ENCODE measurements around the gene FMNL1.

FMNL1 gene

GRCh38 chr17:45279898-45280297 lies 58.2 kb downstream of the FMNL1 start:
- FAIRE-seq: no peak
- DNase-seq (ENCODE audit: insufficient read length): no peak

GRCh38 chr17:45282683-45283644 lies 61.3 kb downstream of the FMNL1 start:
- no peak for FAIRE-seq
- DNase-seq (ENCODE audit: insufficient read length): no peak
- TF ChIP-seq POLR2A (IDR thresholded peaks at IDR 0.05; ENCODE audit: low read depth, low read length) (no peak; the same call in 1 of the 2 replicates), POLR2AphosphoS5 (IDR thresholded peaks at IDR 0.05; ENCODE audit: low read depth, low read length) (peak; percentile 43; the same call in 1 of the 2 replicates)

More at GRCh38 chr17:45279898-45280297, 58.2 kb downstream of the FMNL1 start:
- no peak for TF ChIP-seq POLR2AphosphoS5 (IDR thresholded peaks at IDR 0.05; ENCODE audit: low read depth, low read length)
- no peak for TF ChIP-seq POLR2A (IDR thresholded peaks at IDR 0.05; ENCODE audit: low read depth, low read length)
- no peak for TF ChIP-seq TAF1 (IDR thresholded peaks at IDR 0.05; ENCODE audit: borderline replicate concordance, low read depth, low read length)

- DNase-seq (ENCODE audit: insufficient read length): no peak
- FAIRE-seq: peak; percentile 14
- no peak for TF ChIP-seq TAF1 (IDR thresholded peaks at IDR 0.05; ENCODE audit: borderline replicate concordance, low read depth, low read length)
- TF ChIP-seq POLR2A (IDR thresholded peaks at IDR 0.05; ENCODE audit: low read depth, low read length): no peak
- no peak for TF ChIP-seq POLR2AphosphoS5 (IDR thresholded peaks at IDR 0.05; ENCODE audit: low read depth, low read length)
Measured at GRCh38 chr17:45283711-45284110, 62.0 kb downstream of the FMNL1 start.

- FAIRE-seq (peak; percentile 62), DNase-seq (ENCODE audit: insufficient read length) (no peak)
- TF ChIP-seq POLR2A (IDR thresholded peaks at IDR 0.05; ENCODE audit: low read depth, low read length) (no peak), TAF1 (IDR thresholded peaks at IDR 0.05; ENCODE audit: borderline replicate concordance, low read depth, low read length) (no peak), POLR2AphosphoS5 (IDR thresholded peaks at IDR 0.05; ENCODE audit: low read depth, low read length) (no peak; the same call in 1 of the 2 replicates)
Measured at GRCh38 chr17:45284176-45285140, 62.8 kb downstream of the FMNL1 start.

GRCh38 chr17:45286286-45286685 lies 64.6 kb downstream of the FMNL1 start:
- no peak for FAIRE-seq
- no peak for TF ChIP-seq POLR2A (IDR thresholded peaks at IDR 0.05; ENCODE audit: low read depth, low read length)
- no peak for TF ChIP-seq TAF1 (IDR thresholded peaks at IDR 0.05; ENCODE audit: borderline replicate concordance, low read depth, low read length)
- TF ChIP-seq POLR2AphosphoS5 (IDR thresholded peaks at IDR 0.05; ENCODE audit: low read depth, low read length): no peak
- DNase-seq (ENCODE audit: insufficient read length): no peak

GRCh38 chr17:45287526-45288500 lies 66.1 kb downstream of the FMNL1 start:
- FAIRE-seq: no peak
- TF ChIP-seq POLR2A (IDR thresholded peaks at IDR 0.05; ENCODE audit: low read depth, low read length) (no peak), TAF1 (IDR thresholded peaks at IDR 0.05; ENCODE audit: borderline replicate concordance, low read depth, low read length) (no peak), POLR2AphosphoS5 (IDR thresholded peaks at IDR 0.05; ENCODE audit: low read depth, low read length) (no peak; the same call in 1 of the 2 replicates)
- no peak for DNase-seq (ENCODE audit: insufficient read length)

GRCh38 chr17:45288825-45289224 lies 67.1 kb downstream of the FMNL1 start:
- TF ChIP-seq TAF1 (IDR thresholded peaks at IDR 0.05; ENCODE audit: borderline replicate concordance, low read depth, low read length) (no peak), POLR2A (IDR thresholded peaks at IDR 0.05; ENCODE audit: low read depth, low read length) (no peak), POLR2AphosphoS5 (IDR thresholded peaks at IDR 0.05; ENCODE audit: low read depth, low read length) (0 out of 2 replicates have a peak, but pooled peaks have one; percentile 3)
- no peak for DNase-seq (ENCODE audit: insufficient read length)
- no peak for FAIRE-seq

- TF ChIP-seq POLR2AphosphoS5 (IDR thresholded peaks at IDR 0.05; ENCODE audit: low read depth, low read length) (0 out of 2 replicates have a peak, but pooled peaks have one; percentile 31), POLR2A (IDR thresholded peaks at IDR 0.05; ENCODE audit: low read depth, low read length) (no peak), TAF1 (IDR thresholded peaks at IDR 0.05; ENCODE audit: borderline replicate concordance, low read depth, low read length) (no peak)
- DNase-seq (ENCODE audit: insufficient read length): no peak
Measured at GRCh38 chr17:45289301-45290268, 67.9 kb downstream of the FMNL1 start.

GRCh38 chr17:45290269-45290765 lies 68.6 kb downstream of the FMNL1 start:
- DNase-seq (ENCODE audit: insufficient read length): no peak
- no peak for FAIRE-seq
- no peak for TF ChIP-seq TAF1 (IDR thresholded peaks at IDR 0.05; ENCODE audit: borderline replicate concordance, low read depth, low read length)
- TF ChIP-seq POLR2A (IDR thresholded peaks at IDR 0.05; ENCODE audit: low read depth, low read length): peak; percentile 18; the same call in 1 of the 2 replicates

More at GRCh38 chr17:45289301-45290268, 67.9 kb downstream of the FMNL1 start:
- FAIRE-seq: peak; percentile 24
